ENCODE data around the gene CENPF.

DNA sequence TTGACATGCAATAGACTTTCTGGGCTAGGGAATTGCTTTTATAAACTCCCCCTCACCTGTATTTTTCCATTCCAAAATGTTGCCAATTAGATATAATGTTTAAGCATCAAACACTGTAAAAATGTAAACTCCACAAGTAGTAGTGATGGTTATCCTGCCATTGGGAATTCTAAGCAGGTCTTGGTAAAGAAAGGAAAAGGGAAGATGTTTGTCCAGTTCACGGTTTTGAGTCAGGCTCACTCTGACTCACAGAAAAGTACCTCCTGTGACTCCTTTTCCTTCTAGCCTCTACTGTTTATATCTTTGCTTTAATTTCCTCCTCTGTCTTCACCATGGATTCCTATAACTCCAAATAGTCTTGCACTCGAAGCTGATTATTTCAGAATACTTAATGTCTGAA lies 32.6 kb upstream of the CENPF start:
- TF ChIP-seq, protein P1, sequence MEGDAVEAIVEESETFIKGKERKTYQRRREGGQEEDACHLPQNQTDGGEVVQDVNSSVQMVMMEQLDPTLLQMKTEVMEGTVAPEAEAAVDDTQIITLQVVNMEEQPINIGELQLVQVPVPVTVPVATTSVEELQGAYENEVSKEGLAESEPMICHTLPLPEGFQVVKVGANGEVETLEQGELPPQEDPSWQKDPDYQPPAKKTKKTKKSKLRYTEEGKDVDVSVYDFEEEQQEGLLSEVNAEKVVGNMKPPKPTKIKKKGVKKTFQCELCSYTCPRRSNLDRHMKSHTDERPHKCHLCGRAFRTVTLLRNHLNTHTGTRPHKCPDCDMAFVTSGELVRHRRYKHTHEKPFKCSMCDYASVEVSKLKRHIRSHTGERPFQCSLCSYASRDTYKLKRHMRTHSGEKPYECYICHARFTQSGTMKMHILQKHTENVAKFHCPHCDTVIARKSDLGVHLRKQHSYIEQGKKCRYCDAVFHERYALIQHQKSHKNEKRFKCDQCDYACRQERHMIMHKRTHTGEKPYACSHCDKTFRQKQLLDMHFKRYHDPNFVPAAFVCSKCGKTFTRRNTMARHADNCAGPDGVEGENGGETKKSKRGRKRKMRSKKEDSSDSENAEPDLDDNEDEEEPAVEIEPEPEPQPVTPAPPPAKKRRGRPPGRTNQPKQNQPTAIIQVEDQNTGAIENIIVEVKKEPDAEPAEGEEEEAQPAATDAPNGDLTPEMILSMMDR (conservative IDR thresholded peaks at IDR 0.05; ENCODE audit: low read length), result no peak
- no peak for TF ChIP-seq EZH2phosphoT487 (IDR thresholded peaks at IDR 0.05; ENCODE audit: borderline replicate concordance, low read depth, low read length)

All from OCI-LY7 (cell line).